ENCODE data around the gene PITPNM3.

Gene PITPNM3

DNA sequence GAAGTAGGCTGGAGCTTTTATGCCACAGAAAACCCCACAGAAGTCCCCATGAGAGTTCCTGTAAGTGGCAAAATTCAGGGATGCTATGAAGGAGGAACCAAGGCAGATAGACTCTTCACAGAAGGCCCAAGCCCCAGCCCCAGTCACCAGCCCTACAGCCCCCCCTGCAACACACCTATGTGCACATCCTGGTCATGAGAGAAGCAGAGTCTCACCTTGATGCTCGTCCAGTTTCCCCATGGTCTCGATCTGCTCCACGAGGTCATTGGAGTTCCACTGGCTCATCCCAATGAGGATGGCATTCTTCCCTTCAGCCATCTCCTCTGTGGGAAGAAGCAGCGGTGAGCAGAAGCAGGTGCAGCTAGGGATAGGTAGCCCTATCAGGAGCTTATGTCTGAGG is 31.2 kb downstream of the PITPNM3 start:
- no peak for DNase-seq

DNA sequence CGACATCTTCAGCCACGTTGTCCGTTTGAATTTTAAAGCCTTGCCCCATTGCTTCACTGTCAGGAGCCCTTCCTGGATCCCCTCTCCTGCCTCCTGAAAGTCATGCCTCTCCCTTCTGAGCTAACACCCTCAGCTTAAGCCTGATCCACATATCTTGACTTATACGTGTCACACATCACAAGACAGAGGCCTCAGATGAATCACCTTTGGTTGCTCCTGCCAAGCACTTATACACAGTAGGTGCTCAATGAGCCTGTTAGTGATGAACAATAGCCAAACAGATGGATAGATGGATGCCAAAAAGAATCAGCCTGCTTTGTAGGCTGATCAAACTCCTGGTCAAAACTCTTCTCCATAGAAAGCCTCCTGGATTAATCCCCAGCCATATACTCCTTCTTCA is 31.8 kb downstream of the PITPNM3 start:
- no peak for DNase-seq

- DNase-seq = no peak
Measured at GRCh38 chr17:6523809-6524355, 32.5 kb downstream of the PITPNM3 start.

DNA sequence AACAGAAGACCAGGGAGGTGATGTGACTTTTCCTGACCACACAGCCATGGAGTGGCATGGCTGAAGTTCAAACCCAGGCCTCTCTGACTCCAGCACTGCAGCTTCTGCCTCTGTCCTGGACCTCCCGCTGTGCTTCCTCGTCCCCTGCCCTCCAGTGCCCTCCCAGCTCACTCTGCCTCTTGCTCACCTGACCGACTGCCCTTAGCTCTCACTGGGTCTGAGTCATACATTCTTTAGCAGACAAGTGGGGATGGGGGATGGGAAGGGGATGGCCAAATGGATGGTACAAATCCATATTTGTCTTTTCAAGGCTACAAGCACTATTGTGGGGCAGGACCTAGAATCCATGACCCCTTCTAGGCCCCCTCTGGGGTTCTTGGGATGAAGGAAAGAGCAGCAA is 33.0 kb downstream of the PITPNM3 start:
- no peak for DNase-seq

GRCh38 chr17:6521586-6521985 is 34.8 kb downstream of the PITPNM3 start:
- no peak for DNase-seq

DNA sequence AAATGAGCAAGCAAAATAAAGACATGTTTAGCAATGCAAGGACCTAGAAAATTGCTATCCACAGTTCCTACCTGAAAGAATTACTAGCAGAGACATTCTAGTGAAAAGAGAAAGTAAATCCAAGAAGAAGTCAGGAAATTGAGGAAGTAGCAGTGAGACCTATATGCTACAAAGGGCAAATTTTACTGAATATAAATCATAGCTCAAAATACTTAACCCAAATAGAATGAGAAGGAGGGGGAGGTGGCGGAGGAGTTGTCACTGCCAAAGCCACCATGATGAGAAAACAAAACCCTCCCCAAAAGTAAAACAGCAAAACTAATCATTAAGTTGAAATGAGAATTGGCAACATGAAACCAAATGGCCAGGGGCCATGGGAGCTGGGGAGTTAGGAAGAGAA is 39.3 kb downstream of the PITPNM3 start:
- no peak for DNase-seq

GRCh38 chr17:6514371-6514770 is 42.0 kb downstream of the PITPNM3 start:
- DNase-seq = no peak

GRCh38 chr17:6512552-6512951 is 43.8 kb downstream of the PITPNM3 start:
- DNase-seq = no peak

- no peak for DNase-seq
Measured at GRCh38 chr17:6510321-6510977, 45.9 kb downstream of the PITPNM3 start.

- DNase-seq = no peak
Measured at GRCh38 chr17:6509921-6510320, 46.4 kb downstream of the PITPNM3 start.

DNA sequence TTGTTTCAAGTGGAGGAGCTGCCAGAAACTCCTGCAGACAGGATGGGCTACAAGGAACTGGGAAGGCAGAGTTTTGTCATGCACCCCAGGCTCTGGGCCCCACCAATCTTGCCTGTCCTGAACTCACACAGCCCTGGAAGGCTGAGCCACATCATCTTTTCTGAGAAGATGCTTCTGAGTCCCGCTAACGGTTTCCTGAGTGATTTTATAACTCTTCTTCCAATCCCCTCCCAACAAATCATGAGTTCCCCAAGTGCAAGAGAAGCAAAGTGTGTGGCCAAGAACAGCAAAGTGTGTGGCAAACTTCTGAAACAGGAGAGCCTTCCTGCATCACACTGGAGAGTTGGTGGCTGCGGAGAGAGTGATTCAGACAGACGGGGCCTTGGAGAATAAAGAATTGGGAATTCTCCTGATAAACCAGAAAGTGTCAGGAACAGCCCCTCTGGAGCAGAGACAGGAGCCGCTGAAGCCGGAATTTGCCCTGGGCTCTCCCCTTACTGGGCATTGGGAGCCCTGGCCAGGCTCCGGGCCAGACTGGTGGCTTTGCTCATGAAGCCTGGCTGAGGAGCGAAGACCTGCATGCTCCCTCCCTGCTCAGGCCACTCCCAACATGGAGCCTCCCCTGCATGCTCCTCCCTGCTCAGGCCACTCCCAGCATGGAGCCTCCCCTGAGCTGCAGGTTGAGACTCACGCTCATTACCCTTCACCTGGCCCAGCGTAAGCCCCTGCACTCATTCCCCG is 47.2 kb downstream of the PITPNM3 start:
- no peak for DNase-seq

DNA sequence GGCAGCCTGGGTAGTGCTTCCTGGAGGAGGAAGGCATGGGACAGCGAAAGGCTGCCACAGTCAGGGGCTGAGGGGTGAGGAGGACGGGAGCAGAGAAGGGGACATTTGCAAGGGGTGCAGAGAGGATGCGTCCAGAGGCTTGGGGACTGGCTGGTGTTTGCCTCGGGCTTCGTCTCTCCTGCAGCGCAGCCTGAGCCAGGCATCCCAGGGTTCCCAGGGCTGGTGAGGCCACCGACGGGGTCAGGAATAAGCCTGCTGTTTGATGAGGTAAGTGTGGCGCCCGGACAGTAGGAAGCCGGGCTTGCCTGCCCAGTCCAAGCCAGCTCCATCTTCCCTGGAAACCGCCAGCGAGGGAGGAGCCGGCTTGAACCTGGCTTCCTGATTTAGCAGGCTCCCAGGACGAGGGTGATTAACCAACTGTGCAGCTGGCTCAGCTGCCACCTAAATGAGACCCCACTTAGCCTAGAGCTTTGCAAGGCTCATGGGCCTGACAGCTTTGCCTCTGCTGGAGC is 47.8 kb downstream of the PITPNM3 start:
- no peak for DNase-seq

GRCh38 chr17:6508016-6508415 is 48.3 kb downstream of the PITPNM3 start:
- DNase-seq = no peak

- no peak for DNase-seq
Measured at GRCh38 chr17:6507535-6507934, 48.8 kb downstream of the PITPNM3 start.

GRCh38 chr17:6506679-6507231 is 49.6 kb downstream of the PITPNM3 start:
- no peak for DNase-seq

DNA sequence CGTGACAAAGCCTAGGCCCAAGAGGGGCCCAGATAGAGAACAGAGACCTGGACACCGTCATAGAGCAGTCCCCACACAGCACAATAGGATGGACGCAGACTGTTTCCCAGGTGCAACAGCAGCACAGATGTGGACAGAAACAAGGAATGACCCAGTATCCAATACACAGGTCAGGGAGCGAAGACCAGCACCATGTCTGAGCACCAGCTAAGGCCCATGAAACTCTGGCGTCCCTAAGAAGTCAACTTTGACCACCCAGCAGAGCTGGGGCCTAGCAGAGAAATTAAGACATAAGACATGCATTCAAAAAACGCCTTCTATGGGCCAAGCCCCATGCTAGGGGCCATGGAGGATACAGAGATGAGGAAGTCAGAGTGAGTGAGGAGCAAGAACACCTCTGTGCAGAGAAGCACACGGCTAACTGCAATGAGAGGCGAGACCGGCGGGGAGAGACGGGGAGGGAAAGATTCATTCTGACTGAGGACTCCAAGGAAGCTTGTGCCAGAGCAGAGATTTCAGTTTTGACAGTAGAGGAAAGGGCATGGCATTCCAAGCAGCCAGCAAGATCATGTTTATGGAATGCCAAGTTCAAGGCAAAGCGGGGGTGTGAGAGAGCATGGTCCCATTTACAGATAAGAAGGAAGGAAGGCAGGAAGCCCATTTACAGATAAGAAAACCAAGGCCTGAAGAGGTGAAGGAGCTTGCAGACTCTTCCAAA is 50.8 kb downstream of the PITPNM3 start:
- no peak for DNase-seq

- no peak for DNase-seq
Measured at GRCh38 chr17:6503641-6504195, 52.6 kb downstream of the PITPNM3 start.

- DNase-seq = no peak
Measured at GRCh38 chr17:6502871-6503509, 53.4 kb downstream of the PITPNM3 start.

DNA sequence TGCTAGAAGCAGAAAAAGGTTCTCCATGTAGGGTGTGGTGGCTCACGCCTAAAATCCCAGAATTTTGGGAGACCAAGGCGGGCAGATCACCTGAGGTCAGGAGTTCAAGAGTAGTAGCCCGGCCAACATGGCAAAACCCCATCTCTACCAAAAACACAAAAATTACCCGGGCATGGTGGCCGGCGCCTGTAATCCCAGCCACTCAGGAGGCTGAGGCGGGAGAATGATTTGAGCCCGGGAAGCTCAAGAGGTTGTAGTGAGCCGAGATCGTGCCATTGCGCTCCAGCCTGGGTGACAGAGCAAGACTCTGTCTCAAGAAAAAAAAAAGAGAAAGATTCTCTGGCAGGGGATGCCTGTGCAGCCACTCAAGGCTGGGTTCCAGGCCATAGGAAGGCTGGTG is 54.2 kb downstream of the PITPNM3 start:
- no peak for DNase-seq

GRCh38 chr17:6501359-6501758 is 55.0 kb downstream of the PITPNM3 start:
- DNase-seq = no peak

DNA sequence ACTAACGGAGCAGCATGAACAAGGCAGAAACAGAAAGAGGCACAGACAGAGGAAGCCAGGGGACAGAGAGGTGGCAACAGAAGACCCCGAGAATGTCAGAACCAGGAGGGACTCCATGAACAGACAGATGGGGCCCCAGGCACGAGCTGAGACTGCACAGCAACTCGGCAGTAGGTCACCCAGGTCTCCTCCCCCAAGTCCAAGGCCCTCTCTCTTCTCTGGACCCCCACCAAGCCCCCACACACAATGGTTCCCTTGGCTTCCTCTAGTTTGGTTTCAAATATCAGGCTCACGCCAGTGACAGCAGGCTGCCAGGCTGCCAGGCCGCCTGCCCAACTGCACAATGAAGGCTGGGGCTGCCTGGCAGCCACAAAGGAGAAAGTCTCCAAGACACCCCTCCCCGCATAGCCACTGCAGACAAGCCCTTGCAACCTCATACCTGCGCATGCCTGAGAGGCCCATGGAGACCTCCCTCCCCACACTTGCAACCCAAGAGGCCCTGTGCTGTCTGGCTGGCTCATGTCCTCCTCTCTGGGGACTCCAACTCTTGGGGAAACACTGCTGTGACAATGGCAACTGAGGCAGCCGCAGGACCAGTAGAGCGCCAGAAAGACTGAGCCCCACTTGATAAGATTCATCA is 57.3 kb downstream of the PITPNM3 start:
- no peak for DNase-seq

DNA sequence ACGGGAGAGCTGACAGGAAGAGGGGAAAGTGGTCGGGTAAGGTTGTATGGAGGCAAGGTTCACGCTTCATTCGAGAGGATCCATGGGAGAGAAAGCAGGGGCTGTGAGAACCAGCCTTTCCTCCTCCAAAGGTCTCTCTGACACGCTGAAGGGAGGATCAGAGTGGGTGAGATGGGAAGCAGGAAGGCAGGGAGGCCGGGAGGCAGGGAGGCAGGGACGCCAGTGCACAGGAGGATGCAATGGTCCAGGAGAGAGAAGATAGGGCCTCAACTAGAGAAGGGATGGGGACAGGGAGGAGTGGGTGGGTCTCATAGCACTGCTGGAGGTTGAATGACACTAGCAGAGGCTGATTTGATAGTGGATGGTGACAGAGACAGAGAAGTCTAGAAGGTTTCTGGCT is 58.0 kb downstream of the PITPNM3 start:
- DNase-seq = no peak

All from NCI-H1105 treated with DMSO at 0.1 percent for 48 hours (cell line).